ENCODE data around the gene CLEC2A.
"Not testable (repeated sequence)": the region's sequence is repeated elsewhere in the genome, so short reads cannot be mapped to it uniquely, and the experiment has no call there.

CLEC2A gene, protein sequence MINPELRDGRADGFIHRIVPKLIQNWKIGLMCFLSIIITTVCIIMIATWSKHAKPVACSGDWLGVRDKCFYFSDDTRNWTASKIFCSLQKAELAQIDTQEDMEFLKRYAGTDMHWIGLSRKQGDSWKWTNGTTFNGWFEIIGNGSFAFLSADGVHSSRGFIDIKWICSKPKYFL

GRCh38 chr12:9932270-9932669 lies at the start of gene CLEC2A:
Gene CLEC2A (minus strand): TSS chr12:9932370. CDS start chr12:9932329, 41 bp downstream.
- DNase-seq (ENCODE audit: low read depth): no peak

- DNase-seq (ENCODE audit: low read depth): no peak
Observed at GRCh38 chr12:9980126-9980525, 48.0 kb upstream of the CLEC2A start.

- no peak for DNase-seq (ENCODE audit: low read depth)
Observed at GRCh38 chr12:9977916-9978315, 45.7 kb upstream of the CLEC2A start.

GRCh38 chr12:9976626-9977025 lies 44.5 kb upstream of the CLEC2A start:
- not testable (repeated sequence) for DNase-seq (ENCODE audit: low read depth)

GRCh38 chr12:9975614-9976013 lies 43.4 kb upstream of the CLEC2A start:
- no peak for DNase-seq (ENCODE audit: low read depth)

- DNase-seq (ENCODE audit: low read depth): not testable (repeated sequence)
Observed at GRCh38 chr12:9974731-9975130, 42.6 kb upstream of the CLEC2A start.

GRCh38 chr12:9973949-9974348 lies 41.8 kb upstream of the CLEC2A start:
- no peak for DNase-seq (ENCODE audit: low read depth)

- DNase-seq (ENCODE audit: low read depth): no peak
Observed at GRCh38 chr12:9971181-9971580, 39.0 kb upstream of the CLEC2A start, which contains the start of gene CLEC12A. Gene CLEC12A (plus strand): TSS chr12:9971409. CDS start chr12:9971597, 188 bp downstream.

- no peak for DNase-seq (ENCODE audit: low read depth)
Observed at GRCh38 chr12:9969673-9970072, 37.5 kb upstream of the CLEC2A start.

GRCh38 chr12:9961901-9962300 lies 29.7 kb upstream of the CLEC2A start:
- DNase-seq (ENCODE audit: low read depth): no peak

DNA sequence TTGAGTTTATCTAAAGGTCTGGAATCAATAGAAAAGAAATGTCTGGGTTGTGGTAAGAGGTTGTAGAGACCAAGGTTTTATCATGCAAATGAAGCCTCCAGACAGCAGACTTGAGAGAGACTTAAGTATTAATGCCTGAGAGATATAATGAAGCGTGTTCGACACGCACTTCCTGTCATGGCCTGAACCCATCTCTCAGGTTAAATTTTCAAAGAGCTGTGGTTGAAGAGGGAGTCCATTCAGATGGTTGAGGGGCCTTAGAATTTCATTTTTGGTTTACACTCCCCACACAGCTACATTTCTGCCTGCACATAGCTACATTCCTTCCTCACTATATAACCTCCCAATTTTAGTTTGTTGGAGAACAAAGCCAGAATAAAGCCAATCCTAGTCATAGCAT lies 28.9 kb upstream of the CLEC2A start:
- no peak for DNase-seq (ENCODE audit: low read depth)

- DNase-seq (ENCODE audit: low read depth): no peak
Observed at GRCh38 chr12:9960590-9960989, 28.4 kb upstream of the CLEC2A start.

DNA sequence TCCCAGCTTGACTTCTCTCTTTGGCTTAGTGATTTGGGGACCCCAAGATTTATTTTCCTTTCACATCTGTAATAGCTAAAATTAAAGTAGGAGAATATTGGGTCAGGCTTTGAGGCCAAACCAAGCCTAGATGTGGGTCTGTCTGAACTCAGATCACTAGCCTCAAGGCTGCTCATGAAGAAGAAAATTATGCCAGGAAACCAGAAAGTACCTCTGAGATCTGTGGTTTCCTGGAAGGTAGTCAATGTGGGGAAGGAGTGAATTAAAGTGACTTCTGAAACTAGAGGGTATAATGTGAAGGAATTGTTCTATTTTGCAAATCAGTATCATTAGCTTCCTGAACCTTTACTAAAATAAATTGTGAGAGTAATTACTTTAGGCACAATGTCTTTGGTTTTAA lies 25.7 kb upstream of the CLEC2A start:
- DNase-seq (ENCODE audit: low read depth): no peak

GRCh38 chr12:9952954-9953729 lies 21.0 kb upstream of the CLEC2A start:
- not testable (repeated sequence) for DNase-seq (ENCODE audit: low read depth)

GRCh38 chr12:9951026-9951675 lies 19.0 kb upstream of the CLEC2A start:
- DNase-seq (ENCODE audit: low read depth): no peak

DNA sequence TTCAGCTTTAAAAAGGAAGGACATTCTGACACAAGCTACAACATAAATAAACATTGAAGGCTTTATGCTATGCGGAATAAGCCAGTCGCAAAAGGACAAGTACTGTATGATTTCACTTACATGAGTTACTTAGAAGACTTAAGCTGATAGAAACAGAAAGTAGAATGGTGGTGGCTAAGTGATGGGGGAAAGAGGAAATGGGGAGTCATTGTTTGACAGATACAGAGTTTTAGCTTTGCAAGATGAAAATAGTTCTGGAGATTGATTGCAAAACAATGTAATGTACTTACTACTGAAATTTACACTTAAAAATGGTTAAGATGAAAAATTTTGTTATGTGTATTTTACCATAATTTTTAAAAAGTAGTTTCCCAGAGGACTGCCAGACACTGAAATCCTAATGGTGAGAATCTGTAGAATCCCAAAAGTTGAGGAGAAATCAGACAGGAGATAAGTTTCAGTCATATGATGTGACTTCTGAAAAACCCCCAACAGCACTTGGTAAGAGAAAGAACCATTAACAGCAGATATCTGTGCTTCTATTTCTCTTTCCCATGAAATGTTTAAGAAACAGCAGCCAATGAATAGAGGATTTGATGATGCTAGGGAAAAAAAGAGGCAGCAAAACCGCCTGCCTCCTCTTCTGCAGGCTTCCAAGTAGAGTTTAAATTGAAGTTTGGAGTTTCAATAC lies 16.6 kb upstream of the CLEC2A start:
- DNase-seq (ENCODE audit: low read depth): no peak

DNA sequence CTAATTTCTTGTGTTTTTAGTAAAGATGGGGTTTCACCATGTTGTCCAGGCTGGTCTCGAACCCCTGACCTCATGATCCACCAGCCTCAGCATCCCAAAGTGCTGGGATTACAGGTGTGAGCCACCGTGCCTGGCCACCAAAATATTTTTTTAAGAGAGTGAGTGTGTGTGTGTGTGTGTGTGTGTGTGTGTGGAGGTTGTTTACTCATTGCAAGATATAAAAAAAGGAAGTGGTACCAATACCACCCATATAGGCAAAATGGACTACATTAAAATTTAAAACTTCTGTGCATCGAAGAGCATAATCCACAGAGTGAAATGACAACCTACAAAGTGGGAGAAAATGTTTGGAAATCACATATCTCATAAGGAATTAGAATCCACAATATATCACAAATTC lies 15.5 kb upstream of the CLEC2A start:
- DNase-seq (ENCODE audit: low read depth): no peak

GRCh38 chr12:9944391-9944790 lies 12.2 kb upstream of the CLEC2A start:
- no peak for DNase-seq (ENCODE audit: low read depth)

GRCh38 chr12:9943240-9943639 lies 11.1 kb upstream of the CLEC2A start:
- DNase-seq (ENCODE audit: low read depth): no peak

- no peak for DNase-seq (ENCODE audit: low read depth)
Observed at GRCh38 chr12:9941838-9942237, 9.7 kb upstream of the CLEC2A start.

DNA sequence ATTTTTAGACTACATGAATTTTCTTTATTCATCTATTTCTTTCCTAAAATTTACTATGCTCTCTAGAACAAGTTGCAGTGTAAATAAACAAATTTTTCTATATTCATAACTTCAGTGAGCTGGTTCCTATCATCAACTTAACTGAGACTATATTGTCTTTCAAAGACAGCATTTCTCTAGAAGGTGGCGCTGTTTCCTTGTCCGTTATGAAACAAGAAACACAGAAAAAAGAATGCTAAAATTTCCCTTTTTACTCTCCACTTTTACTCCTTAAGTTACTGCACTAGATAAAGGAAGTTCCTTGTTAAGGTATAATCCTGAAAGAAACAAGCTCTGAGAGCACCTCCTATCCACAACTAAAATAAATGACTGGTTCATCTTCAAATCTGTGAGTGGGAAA lies 8.2 kb upstream of the CLEC2A start:
- no peak for DNase-seq (ENCODE audit: low read depth)

DNA sequence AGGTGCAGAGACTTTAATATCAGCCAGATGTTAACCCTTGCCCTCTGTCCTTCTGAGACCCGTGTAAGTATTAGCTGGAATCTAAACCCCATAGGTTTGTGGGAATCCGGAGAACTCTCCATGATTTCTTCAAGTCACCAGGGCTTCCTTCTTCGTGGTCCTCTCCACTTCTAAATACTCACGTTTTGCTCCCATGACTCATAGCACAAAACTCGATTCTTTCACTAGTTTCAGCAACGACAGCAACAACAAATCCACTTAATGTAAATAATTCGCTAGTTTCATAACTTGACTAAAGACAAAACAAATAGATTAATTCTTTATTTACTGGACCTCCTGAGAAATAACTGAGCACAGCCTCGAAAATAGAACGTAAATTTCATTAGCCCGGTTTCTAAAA lies 4.4 kb upstream of the CLEC2A start:
- DNase-seq (ENCODE audit: low read depth): no peak

- DNase-seq (ENCODE audit: low read depth): no peak
Observed at GRCh38 chr12:9935026-9935425, 2.9 kb upstream of the CLEC2A start.

Data from GM04504 (cell line).